ENCODE results near the gene PCDHGB6.

DNA sequence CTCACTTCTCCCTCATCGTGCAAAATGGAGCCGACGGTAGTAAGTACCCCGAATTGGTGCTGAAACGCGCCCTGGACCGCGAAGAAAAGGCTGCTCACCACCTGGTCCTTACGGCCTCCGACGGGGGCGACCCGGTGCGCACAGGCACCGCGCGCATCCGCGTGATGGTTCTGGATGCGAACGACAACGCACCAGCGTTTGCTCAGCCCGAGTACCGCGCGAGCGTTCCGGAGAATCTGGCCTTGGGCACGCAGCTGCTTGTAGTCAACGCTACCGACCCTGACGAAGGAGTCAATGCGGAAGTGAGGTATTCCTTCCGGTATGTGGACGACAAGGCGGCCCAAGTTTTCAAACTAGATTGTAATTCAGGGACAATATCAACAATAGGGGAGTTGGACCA lies 23.5 kb downstream of the PCDHGB6 start:
- TF ChIP-seq SIN3A (IDR thresholded peaks at IDR 0.05; ENCODE audit: low read depth) = no peak
- TF ChIP-seq, protein P1, sequence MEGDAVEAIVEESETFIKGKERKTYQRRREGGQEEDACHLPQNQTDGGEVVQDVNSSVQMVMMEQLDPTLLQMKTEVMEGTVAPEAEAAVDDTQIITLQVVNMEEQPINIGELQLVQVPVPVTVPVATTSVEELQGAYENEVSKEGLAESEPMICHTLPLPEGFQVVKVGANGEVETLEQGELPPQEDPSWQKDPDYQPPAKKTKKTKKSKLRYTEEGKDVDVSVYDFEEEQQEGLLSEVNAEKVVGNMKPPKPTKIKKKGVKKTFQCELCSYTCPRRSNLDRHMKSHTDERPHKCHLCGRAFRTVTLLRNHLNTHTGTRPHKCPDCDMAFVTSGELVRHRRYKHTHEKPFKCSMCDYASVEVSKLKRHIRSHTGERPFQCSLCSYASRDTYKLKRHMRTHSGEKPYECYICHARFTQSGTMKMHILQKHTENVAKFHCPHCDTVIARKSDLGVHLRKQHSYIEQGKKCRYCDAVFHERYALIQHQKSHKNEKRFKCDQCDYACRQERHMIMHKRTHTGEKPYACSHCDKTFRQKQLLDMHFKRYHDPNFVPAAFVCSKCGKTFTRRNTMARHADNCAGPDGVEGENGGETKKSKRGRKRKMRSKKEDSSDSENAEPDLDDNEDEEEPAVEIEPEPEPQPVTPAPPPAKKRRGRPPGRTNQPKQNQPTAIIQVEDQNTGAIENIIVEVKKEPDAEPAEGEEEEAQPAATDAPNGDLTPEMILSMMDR (IDR thresholded peaks at IDR 0.05 in 2 of 3, conservative IDR thresholded peaks at IDR 0.05 in 1 of 3; ENCODE audit: borderline replicate concordance in 1 of 3, insufficient read depth in 1 of 3, low read depth in 2 of 3, low read length in 2 of 3) = no peak
- TF ChIP-seq POLR2A (IDR thresholded peaks at IDR 0.05; ENCODE audit: borderline replicate concordance, extremely low read depth, insufficient read depth, insufficient read length) = no peak
- no peak for TF ChIP-seq POLR2AphosphoS5 (IDR thresholded peaks at IDR 0.05; ENCODE audit: low read depth, low read length)

Data from HCT116 (cell line).